Femur (tissue), 1 donor: ENCODE data around the gene CYB561A3.

Source experiments
- DNase-seq: peaks from one replicate; pipeline ENCODE4 v3.0.0-alpha.2; 2017

CYB561A3 gene

DNA sequence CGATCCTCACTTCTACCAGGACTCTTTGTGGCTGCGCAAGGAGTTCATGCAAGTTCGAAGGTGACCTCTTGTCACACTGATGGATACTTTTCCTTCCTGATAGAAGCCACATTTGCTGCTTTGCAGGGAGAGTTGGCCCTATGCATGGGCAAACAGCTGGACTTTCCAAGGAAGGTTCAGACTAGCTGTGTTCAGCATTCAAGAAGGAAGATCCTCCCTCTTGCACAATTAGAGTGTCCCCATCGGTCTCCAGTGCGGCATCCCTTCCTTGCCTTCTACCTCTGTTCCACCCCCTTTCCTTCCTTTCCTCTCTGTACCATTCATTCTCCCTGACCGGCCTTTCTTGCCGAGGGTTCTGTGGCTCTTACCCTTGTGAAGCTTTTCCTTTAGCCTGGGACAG is 7.0 kb upstream of the CYB561A3 start:
- DNase-seq, result no peak

DNA sequence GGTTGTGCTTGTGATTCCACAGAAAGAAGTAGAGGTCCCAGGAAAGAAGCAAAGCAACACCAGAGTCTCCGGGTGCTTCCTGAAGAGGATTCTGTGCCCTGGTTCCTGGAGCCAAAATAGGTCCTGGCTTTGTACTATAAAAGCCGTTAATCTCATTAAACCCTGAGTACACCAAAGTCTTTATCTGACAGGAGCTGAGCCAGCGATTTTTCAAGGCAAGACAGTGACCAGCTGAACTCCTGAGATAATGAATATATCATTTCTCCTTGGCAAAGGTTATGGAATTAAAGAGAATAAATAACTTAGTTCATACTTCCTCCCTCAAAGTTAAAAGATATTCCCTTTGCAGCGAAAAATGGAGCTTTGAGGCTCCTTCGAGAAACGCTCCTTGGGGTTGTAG is 5.7 kb upstream of the CYB561A3 start:
- no peak for DNase-seq

DNA sequence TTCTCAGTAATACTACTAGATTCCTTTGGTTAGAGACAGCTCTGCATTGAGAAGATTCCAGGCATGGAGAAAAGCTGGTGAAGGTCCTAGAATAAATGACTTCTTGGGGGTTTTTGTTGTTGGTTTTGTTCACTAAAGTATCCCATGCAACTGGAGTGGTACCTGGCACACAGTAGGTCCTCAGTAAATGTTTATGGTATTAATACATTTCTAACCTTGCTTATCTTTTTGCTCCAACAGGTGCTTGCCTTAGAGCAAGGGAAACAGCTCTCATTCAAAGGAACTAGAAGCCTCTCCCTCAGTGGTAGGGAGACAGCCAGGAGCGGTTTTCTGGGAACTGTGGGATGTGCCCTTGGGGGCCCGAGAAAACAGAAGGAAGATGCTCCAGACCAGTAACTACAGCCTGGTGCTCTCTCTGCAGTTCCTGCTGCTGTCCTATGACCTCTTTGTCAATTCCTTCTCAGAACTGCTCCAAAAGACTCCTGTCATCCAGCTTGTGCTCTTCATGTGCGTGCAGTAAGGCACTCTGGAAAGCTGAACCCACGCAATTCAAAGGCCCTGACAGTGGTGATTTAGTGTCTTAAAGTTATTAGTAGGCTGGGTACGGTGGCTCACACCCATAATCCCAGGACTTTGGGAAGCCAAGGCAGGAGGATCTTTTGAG is 2.5 kb upstream of the CYB561A3 start:
- DNase-seq, result no peak

DNA sequence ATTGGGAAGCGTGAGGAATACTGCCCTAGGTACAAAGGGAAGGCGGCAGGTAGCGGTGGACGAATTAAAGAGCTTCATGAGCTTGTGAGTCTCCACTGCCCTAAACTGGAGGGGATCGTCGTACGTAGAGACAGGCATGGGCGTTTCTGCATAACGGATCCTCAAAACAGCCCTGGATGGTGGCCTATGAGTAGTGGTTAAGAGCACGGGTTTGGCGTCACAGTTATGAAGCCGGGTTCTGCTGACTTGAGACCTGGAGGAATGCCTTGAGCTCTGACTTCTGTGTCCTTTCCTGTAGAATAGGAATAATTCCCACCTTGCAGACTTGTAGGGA is 827 bp upstream of the CYB561A3 start:
- peak; percentile 40 for DNase-seq

DNA sequence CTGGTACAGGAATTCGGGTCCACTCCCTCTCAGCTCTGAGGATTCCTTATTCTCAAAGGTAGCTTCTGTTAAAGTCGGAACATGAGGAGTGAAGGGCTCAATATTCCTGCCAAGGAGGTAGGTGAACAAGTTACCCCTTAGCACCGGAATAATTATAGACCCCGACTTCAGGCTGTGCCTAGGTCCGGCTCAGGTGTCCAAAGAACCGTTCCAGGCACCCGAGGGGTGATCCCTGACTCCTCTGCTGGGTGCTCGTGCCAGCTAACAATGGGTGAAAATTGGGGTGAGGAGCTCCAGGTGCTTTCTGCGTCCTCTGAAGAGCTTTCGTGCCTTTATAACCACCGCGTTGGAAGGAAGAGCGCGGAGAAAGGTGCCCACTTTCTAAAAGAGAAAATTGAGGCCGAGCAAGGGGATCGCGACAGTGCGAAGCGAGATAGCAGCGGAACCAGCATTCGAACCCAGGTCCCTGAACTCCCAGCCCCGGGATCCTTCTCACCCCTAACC is 393 bp downstream of the CYB561A3 start:
- no peak for DNase-seq

DNA sequence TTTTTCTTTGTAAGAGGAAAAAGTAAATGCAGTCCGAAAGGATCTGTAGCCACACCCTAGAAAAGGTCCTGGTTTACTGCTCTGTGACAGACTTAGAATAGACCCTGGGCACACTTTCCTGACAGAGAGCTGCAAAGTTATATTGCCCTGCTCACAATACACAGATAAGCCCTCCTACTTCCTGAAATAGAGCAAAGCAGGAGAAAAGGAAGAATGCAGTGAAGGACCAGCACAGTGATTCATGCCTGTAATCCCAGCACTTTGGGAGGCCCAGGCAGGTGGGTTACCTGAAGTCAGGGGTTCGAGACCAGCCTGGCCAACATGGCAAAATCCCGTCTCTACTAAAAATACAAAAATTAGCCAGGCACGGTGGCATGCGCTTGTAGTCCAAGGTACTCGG is 2.2 kb downstream of the CYB561A3 start:
- no peak for DNase-seq

DNA sequence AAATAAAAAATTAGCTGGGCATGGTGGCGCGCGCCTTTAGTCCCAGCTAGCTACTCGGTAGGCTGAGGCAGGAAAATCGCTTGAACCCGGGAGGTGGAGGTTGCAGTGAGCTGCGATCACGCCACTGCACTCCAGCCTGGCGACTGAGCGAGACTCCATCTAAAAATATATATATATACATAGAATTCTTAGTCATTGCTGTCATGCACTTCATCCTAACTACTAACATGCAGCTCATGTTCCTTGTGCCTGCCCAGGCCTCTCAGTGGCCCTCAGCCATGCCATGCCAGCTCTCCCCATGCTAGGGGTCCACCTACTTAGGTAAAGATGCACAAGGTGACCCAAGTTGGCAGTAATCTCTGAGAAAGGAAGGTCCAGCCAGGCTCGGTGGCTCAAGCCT is 3.1 kb downstream of the CYB561A3 start:
- no peak for DNase-seq

DNA sequence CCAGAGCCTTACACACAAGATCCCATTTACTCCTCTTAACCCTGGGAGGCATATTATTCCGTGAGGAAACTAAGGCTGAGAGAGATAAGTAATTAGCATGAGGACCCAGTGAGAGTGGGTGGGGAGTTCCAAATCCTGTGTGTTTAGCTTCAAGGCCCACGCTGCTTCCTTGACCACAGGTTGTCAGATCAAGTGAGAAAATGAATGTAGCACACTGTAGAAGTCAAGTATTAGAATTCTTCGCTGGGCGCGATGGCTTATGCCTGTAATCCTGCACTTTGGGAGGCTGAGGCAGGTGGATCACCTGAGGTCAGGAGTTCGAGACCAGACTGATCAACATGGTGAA is 3.8 kb downstream of the CYB561A3 start:
- no peak for DNase-seq

DNA sequence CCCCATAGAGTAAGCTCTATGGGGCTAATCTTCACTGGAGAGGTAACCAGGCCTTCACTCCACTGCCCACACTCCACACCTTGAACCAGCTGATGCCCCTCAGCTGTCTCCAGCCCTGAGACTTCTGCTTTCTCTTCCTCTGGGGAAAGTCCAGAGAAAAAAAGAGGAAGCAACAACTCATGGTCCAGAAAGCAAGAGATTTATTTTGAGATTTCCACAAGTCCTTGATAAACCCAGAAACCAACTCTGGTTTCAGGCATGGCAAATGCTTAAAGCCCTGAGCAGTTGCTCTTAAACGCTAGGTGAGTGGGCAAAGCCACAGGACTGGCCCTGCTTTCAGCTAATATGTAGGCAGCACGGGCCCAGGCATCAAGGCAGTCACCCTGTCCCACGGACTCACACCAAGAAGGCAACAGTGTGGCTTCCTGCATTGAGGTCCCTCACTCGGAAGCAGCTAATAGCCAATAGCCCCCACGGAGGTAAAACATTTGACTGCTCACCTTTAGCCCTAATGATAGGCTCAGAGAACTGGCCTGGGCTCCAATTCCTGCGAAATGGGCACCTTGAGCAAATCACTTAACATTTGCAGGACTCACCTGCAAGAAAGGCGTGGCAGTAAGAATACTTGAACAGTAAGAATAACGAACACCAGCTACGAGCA is 4.3 kb downstream of the CYB561A3 start:
- no peak for DNase-seq

DNA sequence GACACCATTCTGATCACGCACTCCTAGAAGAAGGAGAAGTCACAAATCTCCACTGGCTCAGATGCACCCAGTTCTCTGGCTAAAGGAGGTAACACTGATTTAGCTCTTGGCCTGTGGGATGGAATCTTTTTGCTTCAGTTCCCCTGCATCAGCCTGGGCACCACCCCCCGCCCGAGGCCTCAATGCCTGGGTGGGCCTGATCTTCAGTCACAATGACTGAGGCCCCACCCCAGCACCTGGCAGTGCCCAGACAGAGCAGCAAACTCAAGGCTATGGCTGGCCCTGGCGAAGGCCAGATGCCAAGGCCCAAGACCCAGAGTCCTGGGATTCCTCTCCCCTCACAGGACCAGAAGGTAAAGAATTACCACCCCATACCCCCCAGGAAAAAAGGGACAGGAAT is 5.0 kb downstream of the CYB561A3 start:
- DNase-seq, result no peak

DNA sequence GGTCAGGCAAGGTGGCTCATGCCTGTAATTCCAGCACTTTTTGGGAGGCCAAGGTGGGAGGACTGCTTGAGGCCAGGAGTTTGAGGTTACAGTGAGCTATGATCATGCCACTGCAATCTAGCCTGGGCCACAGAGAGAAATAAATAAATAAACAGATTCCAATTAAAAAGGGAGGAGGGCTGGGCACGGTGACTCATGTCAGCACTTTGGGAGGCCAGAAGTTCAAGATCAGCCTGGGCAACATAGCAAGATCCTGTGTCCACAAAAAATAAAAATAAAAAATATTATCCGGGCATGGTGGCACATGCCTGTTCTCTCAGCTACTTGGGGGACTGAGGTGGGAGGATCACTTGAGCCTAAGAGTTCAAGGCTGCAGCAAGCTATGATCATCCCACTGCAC is 7.5 kb downstream of the CYB561A3 start:
- no peak for DNase-seq

DNA sequence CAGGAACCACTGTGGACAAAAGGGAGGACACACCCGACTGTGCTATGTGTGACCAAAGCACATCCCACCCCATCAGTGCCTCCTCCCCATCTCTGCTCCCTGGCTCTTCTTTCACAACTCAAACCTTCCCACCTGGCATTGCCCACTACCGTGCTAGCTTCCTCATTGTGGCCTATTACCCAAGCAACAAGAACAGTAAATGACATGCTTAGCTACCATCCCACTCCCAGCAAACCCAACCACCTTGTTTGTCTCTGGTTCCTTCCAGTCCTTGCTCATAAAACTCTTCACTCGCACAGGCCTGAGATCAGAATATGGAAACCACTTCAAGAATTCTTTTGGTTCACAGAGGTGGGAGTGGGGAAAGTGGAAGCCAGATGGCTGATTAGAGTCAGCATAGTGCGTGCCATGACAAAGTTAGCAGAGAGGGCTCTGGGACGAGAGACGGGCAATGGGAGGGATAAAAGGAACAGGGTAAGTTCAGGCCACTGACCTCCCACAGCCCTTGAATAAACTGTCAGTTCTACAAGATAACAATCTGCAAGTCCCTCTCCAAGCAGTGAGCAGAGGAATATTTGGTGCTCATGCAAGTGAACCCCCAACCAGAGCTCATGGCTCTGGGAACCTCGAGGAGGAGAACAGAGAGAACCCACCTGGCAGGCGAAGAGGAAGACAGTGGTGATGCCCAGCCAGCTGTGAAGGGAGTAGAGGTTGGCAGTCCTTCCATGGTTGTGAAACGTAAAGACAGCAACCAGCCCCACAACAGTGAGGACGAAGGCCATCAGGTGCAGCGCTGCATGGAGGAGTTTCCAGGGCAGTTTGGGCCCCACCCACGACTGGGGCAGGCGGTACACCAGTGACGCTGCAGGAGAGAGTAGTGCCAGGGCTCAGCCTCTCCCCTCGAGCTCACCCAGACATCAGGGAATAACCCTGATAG is 8.3 kb downstream of the CYB561A3 start:
- DNase-seq, result no peak

DNA sequence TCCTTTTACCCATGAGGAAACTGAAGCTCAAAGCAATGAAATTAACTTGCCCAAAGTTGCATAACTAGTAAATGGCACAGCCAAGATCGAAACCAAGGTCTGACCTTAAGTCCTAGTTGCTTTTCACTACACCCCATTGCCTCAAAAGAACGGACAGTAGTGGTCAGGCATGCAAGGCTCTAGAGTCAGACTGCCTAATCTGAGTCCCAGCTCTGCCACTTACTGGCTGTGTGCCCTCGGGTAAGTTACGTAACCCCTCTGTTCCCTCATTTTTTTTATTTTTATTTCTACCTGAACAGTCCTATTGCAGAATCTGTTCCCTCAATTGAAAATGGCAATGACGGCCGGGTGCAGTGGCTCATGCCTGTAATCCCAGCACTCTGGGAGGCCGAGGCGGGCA is 9.6 kb downstream of the CYB561A3 start:
- DNase-seq, result no peak

DNA sequence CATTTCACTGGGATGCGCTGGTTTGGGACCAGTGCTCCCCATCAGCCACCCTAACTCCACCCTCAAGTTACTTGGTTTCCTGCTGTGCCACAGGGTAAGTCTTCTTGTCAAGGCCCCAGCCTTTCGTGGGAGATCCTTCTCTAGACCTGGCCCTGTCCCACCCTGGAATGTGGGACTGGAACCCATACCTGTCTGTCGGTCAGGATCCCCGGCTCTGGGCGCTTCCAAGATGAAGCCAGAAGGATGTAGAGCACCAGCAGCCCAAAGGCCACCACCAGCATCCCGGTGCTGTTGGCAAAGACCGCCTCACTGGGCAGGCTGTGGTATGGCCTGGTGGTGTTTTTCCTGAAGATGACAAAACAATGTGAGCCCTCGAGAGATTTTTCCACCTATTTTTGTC is 10.9 kb downstream of the CYB561A3 start:
- DNase-seq, result no peak

DNA sequence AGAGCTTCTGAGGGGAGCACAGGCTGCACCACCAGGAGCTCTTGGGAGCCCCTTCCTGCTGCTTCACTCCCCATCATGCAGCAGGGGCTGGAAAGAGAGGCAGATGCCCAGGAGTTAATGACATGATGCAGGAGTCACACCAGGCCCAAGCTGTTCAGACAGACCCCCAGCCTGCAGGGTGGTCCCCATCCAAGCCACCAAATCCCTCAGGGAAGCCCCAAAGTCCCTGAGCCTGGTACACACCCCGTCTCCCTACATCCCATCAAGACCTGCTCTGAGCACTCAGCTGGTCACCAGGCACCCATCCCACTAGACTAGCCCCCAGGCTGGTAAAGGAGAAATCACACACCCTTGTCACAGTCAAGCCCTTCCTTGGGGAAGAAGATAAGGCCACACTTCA is 11.3 kb downstream of the CYB561A3 start:
- DNase-seq, result no peak

DNA sequence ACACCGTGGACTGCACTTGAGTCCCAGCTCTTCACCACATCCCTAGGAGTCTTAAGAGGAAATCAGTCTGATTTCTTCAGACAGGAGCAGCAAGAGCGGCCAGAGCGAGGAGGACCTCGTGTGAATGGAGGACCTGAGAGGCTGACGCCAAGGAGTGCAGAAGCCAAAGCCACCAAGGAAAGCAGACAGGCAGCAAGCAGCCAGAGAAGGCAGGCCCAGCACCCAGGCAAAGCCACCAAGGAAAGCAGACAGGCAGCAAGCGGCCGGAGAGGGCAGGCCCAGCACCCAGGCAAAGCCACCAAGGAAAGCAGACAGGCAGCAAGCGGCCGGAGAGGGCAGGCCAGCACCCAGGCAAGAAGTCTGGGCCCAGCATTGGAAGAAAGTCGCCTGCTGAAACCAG is 11.8 kb downstream of the CYB561A3 start:
- DNase-seq, result no peak

DNA sequence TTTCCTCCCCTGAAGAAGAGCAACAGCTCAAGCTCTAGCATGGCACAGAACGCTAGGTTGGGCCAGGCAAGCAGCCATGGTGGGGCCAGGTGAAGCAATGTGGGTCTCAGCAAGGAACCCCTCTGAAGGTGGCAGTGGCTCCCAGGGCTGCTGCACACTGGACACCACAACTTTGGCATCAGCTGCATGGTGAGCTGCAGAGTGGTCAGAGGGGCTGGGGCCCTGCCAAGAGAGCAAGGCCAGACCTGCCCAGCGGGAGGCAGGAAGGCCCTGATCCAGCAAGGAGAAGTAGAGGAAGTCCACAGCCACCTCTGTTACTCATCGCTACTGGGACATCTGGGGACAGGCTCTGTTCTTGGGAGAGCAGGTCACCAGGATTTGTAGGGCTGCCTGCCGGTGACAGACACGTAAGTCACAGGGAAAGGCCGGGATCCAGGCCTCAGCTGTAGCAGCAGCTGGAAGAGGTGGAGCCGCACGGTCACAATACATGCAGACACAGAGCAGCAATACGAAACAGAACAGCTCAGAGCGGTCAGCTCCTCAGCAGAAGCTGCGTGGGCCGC is 12.4 kb downstream of the CYB561A3 start:
- DNase-seq, result no peak

DNA sequence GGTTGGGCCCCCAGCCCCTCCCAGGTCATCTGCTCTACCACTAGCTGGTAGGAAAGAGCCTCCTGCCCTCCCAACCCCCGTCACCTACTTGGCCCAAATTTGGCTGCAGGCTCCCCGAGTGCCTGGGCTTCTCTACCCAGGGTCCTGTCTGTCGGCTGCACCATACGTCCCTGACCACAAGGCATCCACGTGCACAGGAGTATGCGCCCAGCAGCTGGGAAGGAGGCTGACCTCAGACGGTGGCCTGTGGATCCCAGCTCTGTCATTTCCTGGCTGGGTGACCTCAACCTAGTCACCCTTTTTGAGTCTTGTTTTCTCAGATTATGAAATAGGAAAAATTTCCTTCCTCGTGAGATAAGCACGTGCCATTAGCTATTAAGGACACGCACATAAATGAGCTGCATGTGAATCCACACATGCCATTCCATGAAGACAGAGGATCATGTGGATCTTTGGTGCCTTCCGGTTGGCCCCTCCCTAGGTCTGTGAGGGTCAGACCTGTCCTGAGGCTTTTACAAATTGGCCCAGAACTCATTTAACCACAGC is 13.7 kb downstream of the CYB561A3 start:
- no peak for DNase-seq

DNA sequence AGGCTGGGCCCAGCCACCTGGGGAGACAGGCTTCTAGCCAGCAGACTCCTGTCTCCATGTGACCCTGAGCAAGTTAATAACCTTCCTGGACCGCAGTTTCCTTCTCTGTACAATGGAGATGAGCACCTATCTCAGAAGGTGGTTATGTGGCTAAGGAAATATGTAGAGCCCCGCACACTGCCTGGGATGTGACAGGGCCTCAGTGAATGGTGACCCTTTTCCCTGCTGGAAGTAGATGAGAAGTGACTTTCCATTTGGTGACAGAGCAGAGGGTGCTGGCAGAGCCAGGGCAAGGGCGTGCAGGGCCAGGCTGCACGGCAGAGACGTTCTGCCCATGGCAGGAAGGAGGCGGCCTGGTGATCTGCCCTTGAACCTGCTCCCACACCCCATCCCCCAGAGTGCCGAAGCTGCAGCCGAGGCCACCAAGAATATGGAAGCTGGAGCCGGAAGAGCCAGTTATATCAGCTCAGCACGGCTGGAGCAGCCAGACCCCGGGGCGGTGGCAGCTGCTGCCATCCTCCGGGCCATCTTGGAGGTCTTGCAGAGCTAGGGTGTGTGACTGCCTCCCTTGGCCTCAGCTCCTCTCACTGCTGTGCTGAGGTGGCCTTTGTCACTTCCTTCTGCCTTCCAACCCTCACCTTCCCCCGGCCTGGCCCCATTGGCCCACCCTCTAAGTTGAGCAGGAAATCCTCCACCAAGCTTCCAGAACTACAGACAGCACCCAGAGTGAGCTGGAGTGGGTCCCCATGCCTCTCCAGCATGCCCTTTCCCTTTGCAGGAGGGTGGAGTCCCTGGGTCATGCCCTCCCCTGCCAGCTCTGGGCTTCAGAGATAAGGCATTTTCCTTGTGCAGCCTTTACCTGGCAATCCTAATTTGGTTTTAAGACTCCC is 15.5 kb downstream of the CYB561A3 start:
- no peak for DNase-seq

DNA sequence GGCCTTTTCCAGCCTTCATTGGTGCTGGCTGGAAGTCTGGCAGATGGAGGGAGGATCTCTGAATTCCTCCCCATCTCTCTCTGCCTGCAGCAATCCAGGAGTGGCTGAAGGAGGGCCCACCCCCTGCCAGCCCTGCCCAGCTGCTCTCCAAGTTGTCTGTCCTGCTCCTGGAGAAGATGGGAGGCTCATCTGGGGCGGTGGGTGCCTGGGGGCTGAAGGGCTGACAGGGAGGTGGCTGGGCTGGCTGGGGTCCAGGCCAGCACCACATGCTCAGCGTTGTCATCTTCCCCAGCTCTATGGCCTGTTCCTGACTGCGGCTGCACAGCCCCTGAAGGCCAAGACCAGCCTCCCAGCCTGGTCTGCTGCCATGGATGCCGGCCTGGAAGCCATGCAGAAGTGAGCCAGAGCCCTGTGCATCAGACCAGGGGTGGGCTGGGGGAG is 16.5 kb downstream of the CYB561A3 start:
- DNase-seq, result no peak

DNA sequence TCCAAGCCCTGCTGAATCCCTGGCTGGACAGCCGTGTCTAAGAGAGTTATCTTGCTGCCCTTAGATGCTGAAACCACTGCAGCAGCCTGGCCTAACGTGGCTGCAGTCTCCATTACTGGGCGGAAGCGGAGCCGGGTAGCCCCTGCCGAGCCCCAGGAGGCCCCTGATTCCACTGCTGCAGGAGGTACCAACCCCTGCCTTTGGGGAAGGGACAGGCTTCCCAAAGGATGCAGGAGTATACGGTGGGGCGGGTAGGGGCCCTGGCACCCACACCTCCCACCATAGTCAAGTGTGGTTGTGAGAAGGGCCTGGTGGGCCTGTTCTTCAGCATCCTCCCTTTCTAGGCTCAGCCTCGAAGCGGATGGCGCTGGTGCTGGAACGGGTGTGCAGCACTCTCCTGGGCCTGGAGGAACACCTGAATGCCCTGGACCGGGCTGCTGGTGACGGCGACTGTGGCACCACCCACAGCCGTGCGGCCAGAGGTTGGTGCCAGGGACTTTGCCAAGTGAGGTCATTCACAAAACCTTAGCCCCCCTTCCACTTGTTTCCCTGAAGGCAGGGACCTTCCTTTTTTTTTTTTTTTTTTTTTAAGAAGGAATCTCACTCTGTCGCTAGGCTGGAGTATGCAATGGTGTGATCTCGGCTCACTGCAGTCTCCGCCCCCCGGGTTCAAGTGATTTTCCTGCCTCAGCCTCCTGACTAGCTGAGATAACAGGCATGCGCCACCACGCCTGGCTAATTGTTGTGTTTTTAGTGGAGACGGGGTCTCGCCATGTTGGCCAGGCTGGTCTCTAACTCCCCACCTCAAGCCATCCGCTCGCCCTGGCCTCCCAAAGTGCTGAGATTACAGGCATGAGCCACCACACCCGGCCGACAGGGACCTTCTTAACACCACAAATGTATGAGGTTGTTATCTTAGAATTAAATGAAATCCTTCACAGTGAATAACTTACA is 17.6 kb downstream of the CYB561A3 start:
- DNase-seq, result no peak
